HG03565 (cell line): Measurements from ENCODE around the gene GH1.

ENCODE experiments used
- ATAC-seq: cut with Tn5 transposase; IDR thresholded peaks from one replicate; pipeline ENCODE4 v1.9.1; 2021; ENCODE audit warnings: mild to moderate bottlenecking, moderate library complexity; ENCODE audit not compliant: unreplicated experiment

GH1 gene

DNA sequence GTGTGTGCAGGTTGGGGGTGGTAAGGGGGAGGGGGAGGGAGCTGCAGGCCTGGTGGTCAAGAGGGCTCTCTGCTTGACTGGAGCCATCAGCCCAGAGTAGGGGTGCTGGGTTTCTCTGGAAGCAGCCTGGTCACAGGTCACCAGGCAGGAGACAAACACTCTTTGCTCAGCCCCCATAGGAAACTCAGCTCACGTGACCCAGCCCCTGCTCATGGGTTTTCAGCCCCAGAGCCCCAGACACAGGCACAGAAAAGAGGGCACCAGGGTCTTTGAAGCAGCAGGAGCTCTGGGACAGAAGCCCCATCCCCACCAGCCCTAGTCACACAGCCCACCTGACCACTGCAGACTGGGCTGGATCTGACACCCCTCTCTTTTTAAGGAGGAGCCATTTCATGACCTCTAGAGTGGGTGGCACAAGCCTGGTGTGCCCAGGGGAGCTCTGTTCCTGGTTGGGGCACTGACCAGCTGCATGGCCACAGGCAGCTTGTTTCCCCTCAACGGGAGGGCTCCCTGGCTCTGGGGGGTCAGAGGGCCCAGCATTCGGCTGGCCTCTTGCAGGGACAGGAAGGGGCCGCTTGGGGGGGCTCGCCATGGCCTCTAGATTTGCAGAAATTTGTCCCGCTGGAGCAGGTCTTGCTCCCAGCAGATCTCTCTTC lies 27.3 kb upstream of the GH1 start:
- no peak for ATAC-seq

DNA sequence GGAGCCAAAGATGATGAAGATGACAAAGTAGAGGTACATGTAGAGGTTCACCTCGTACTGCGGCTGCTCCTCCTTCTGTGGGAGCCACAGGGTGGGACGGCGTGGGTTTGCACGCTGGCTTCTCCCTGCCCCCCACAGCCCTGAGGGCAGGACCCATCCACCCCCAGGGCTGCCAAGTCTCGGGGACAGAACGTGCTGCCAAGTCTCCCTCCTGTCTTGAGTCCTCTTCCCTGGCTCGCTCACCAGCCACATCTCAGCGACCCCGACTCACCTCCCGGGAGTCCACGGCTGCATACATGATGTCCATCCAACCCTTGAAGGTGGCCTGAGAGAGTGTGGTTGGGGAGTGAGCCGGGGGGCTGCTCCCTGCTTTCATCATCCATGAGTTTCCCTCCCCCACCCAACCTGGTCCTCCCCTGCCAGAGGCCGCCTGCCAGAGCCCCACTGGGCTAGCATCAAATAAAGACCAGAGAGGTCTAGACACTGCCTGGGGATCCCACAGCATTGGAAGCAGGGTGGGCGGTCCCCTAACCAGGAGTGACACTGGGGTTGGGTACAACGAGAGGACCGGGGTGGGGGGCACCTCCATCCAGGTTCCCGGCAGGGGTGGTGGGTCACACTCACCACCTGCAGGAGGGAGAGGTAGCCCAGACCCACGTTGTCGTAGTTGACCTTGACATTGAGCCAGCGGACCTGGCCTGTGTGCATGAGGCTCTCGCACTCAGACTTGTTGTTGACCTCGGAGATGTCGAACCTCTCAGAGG lies 26.3 kb upstream of the GH1 start:
- no peak for ATAC-seq

DNA sequence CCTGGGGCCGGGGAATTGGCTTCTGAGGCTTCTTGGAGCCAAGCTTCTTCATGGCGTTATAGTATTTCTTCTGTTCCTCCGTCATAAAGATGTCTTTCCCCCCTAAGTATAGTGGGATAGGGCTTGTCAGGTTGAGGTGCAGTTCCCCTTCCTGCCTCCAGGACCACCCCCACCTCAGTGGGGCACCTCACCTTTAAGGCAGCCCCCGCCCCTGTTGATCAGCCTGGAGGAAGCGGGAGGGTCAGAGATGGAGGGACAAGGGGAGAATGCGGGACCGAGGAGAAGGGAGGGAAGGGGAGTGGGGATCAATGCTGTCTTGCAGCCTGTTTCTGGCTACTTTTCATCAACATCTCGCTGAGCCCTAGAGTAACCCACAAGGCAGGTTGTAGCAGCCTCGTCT lies 25.1 kb upstream of the GH1 start:
- no peak for ATAC-seq

DNA sequence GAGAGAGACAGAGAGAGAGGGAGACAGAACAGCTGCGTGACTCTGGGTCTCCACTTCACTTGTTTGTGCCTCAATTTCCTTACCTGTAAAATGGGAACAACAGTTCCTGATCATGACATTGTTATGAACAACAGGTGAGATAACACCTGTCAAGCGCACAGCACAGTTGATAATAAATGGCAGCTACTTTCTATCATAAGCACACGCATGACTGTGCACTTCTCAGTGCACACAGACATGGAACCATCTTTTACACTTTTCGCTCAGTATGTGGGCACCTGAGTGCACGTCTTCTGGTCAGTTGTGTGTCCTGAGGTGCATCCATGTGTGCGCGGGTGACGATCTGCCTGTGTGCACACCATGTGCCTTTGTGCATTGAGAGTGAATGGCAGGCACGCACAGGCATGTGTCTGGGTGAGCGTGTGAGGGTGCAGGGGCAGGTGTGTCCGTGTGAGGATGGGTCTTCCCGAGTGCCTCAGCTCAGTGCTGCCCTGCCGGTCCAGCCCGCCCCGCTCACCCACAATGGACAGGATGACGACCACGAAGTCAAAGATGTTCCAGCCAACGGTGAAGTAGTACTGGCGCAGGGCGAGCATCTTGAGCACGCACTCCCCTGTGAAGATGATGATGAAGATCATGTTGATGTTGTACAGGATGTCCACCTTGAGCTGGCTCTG lies 23.8 kb upstream of the GH1 start:
- ATAC-seq = no peak

DNA sequence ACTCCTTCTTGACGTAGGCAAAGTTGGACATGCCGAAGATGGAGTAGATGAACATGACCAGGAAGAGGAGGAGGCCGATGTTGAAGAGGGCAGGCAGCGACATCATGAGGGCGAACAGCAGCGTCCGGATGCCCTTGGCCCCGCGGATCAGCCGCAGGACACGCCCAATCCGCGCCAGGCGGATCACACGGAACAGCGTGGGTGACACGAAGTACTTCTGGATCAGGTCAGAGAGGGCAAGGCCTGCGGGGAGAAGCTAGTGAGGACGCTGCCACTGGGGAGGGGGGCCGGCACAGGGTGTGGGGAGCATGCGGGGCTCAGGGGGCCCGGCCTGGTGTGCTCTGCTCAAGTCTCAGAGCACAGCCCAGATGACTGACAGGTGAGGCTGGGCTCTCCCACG lies 23.1 kb upstream of the GH1 start:
- no peak for ATAC-seq

DNA sequence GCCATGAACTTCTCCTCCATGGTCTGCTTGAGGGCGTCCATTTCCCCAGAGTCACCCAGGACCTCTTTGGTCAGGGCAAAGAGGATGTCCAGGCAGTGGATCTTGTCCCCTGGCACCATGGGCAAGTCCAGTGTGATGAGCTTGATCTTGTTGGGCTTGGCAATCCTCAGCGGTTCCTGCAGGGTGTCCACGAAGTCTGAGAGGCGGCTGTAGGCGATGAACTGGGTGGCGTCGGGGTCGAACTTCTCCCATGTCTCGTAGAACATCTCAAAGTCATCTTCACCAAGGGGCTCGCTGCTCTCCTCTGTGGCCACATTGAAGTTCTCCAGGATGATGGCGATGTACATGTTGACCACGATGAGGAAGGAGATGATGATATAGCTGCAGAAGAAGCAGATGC lies 22.5 kb upstream of the GH1 start:
- ATAC-seq = no peak

DNA sequence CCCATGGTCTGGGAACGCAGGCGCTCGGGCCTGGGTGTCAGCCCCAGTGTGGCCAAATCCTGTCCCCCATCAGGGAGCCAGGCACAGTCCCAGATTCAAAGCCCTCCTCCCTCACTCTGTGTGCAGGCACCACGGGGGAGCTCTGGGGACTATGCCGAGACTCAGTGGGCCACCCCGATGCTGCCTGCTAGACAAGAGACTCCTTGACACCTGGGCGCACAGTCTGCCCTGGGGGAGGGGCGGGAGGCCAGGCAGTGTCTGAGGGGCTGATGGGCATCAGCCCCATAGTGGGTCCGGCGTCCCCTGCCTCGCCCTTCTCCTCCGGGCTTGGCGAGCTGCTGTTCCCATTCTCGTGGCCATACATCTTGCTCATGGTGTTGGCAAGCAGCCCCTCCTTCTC lies 21.9 kb upstream of the GH1 start:
- no peak for ATAC-seq

DNA sequence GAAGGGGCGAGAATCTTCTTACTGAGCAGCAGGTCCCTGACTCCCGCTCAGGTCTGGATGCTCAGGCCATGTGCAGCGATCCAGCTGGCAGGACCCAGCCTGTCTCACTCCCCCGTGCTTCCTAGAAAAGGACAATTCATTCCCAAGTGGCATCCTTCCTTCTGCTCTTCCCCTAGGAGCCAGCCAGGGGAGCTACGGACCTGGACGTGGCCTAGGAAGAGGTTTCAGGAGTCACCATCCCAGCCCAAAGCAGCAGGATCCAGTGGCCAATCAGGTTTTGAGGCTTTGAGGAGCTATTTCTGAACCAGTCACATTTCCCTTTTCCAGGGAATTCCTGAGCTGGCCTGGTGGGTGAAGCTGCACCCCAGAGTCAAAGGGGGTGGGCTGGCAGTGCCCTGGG lies 21.2 kb upstream of the GH1 start:
- ATAC-seq = no peak

DNA sequence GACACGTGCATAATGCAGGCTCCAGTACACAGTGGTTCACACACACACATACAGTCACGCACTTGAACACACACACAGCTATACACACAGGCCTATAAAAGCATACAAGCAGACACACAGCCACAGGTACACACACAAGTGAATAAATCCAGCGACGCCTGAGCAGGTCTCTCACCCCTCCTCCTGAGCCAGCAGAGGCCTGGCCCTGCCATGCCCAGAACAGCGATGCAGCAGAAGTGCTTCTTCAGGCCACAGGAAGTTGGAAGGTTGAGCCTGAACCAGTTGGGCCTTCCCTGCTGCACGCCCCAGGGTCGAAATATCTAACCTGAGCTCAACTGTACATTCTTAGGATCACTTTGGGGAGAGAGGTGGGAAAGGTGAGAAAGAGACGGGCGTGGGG lies 20.8 kb upstream of the GH1 start:
- ATAC-seq = no peak

DNA sequence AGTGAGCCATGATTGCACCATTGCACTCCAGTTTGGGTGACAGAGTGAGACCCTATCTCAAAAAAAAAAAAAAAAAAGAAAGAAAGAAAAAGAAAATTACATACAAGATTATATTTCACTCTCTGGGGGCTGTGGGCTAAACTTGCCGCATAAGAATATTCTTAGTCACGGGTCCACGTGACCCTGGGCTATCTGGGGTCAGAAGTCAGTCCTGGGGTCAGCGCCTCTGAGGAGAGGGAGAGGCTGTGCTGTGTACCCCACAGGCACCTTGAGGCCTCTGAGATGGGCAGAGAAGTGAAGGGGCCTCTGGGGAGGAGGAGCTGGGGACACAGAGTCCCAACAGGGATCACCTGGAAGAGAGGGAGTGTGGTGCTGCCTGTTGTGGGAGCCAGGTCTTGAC lies 19.3 kb upstream of the GH1 start:
- ATAC-seq = no peak

DNA sequence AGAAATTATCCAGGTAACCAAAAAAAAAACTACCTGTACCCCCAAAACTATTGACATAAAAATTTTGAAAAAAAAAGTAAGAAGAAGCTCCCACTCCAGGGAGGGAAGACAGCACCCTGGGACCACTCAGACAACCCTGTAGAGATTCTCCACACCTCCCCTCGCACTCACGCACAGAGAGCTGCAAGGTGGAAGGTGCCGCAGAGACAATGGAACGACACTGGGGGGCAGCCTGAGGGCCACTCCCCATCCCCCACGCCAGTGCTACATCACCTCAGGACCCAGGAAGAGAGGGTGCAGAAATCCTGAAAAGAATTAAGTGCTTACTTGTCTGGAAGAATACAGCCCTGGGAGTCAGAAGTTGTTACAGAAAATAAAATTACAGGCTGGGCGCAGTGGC lies 18.7 kb upstream of the GH1 start:
- ATAC-seq = no peak

DNA sequence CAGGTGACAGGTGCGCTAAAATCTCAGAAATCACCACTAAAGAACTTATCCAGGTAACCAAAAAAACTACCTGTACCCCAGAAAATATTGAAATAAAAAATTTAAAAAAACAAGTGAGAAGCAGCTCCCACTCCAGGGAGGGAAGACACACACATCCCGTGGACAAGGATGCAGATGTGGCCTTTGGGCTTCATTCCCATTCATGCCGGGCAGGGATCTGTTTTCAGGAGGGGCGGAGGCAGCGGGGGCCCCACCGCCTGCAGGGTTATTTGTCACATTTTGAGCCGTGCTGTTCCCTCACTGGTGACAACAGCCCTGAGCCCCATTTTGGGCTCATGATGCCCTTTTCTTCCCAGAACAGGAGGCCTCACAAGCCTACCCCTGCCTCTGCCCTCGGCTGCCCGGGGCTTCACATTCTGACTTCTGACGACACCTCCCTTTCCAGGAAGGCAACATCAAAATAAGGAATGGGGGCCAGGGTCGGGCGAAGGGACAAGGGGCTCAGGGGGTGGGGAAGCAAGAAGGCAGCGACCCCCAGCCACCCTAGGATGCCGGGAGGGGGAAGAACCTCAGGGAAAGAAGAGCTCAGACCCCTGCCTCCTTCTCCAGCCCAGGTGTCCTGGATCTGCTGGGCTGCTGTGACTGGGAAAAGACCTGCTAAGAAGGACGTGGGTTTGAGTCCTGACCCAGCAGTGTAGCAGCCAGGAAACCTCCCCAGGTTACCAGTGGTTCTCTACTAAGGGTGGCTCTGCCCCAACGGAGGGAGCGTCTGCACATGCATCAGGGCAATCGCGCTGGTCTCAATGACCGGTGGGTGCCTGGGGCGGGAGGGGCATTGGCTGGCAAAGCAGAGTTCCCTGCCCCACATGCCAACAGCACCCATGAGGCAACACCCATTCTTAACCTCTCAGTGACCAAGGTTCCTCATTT lies 15.8 kb upstream of the GH1 start:
- no peak for ATAC-seq

DNA sequence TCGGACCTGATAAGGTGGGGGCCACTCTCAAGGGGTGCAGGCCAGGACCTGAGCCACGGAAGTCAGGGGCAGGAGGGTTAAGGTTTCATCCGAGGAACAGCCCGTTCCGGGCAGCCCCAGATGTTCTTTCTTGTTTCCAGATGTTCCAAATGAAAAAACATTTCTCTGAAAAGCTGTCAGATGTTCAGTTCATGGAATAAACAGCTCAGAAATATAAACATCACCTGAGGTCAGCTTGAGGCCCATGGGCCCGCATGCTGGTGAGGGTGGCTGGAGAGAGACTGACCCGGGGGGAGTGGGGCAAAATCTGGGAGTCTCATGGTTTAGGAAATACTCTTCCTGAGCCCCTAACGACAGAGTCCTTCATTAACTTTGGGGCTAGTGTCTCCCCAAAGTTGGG lies 15.0 kb upstream of the GH1 start:
- ATAC-seq = no peak

DNA sequence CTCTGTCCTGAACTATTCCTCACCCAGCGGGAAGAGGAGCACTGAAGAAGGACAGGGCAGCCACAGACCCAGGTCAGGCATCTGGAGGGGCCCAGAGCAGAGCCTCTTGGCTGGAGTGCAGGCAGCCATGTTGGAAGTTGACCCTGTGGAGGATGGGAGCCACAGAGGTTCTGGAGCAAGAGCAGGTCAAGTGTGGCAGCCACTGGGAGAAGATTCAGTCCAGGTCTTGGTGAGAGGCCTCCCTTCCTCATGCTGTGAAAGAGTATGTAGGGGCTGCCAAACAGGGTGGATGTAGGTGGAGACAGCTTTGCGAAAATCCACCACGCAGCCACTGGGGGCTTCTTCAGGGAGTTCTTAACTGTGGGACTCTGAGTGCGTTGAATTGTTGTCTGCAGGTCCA lies 14.1 kb upstream of the GH1 start:
- no peak for ATAC-seq

DNA sequence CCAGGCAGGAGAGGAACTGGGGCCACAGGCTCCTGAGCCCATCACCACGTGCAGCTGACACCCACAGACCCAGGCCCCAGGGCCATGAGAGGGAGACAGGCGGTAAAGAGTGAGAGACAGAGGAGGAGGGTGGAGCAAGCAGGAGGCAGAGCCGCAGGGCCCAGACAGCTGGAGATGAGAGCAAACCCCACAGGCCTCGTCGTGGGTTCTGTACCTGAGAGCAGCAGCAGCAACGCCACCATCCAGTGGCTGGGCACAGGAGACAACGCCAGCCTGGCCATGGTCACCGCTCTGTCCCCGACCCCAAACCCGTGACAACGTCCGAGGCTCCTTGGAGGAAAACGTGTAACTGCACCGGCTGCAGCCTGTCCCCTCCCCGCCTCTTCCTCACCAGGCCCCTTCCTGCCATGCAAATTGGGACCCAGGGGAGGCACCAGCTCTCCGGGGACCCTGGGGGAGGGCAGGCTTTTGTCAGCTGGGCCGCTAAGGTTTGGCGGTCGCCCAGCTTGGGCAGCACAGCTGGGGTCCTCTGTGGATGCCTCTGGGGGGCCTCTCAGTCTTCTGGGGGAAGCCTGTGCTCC lies 13.4 kb upstream of the GH1 start, which contains the start of gene CD79B:
Gene CD79B, minus strand, starts transcription at position 351 of the 581 bp plus-strand sequence. Its CDS starts 70 bp downstream, at position 281.
- no peak for ATAC-seq

DNA sequence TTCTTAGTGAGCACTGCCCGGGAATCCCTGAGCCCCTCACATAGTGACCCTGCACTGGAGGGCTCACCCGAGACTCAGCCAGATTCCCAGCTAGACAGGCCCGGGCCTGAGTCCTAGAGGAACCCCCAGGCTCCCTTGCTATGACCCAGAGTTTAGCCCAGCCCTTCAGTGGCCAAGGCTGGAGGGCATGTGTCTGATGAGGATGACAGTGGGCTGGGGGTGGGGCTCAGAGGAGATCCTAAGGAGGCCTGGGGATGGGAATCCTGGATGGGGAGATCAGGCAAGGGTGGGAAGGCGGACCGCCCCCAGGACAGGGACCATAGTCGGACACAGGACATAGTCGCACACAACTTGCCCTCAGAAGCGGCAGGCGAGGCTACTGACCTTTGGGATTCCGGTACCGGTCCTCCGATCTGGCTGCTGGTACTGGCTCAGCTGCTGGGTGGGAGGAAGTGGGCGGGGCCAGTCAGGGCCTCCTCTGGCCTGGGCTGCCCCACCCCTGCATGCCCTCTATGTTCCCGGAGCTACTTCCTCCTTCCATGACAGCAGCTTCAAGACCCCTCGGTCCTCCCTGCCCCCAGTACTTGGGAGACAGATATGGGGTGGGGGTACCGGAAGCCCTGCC lies 12.4 kb upstream of the GH1 start:
- ATAC-seq = no peak

DNA sequence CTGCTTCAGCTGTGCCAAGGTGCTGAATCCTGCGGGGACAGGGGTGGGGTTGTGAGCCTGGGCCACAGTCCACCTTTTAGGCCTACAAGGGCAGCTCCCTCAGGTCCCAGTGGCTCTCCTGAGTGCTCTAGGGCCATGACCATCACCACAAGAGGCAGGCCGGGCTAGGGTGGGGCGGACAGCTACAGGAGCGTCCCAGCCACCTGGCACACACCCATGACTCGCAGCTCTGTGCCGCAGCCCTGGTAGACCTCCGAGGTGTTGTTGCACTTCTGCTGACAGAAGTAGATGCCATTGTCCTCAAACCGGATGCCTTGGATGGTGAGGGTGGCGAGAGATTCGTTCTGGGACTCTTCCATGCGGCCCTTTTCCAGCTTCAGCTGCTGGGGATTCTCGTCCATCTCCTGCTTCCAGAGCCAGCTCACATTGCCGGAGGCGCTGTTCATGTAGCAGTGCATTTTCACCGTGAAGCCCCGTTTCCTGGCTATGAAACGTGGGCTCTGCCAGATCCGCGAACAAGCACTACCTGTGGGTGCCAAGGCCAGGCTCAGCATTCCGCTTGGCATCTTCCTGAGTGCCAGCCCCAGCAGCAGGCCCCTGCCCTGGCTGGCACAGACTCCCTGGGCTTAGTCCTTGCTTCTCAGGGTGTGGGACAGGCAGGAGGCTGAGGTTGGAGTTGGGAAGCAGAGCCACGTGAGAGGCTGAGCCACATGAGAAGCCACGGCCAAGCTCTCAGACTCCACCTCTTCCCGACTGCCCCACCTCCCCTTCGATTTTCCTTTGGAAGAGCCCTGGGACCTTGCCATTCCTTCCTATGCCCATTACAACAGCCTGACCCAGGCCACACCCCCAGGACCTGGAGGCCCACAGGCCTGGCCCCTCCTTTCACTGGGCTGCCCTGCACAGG lies 11.5 kb upstream of the GH1 start:
- no peak for ATAC-seq

DNA sequence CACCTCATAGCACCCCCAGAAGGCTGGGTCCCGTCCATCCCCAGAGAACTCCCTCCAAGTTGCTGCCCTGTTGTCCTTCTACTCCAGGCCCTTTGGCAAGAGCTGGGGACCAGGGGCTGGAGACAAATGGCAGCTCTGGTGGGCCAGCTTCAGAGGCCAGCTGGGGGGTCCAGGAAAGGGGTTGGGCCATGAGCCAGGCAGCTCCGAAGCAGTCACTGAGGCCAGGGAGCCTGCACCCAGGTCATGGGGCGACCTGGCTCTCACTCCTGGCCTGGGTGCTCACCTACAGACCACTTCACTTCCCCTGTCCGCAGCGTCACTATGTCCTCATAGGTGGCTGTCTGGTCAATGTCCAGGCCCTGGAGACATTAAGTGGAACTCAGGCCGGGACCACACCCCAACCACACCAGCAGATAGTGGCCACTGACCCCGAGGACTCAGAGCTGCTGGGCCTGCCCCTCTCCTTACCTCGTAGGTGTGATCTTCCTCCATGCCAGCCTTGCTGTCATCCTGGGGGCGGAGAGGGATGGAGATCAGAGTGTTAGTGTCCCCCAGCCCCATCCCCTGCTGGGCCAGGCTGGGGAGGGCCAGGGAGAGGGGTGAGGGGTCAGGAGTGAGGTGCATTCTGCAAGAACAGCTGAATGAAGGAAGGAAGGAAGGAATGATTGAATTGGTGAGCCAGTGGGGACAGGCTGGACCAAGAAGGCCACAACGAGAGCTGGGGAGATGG lies 10.5 kb upstream of the GH1 start:
- no peak for ATAC-seq
